HG03280 (cell line): Measurements from ENCODE around the gene AICDA.
A peak's percentile ranks its signal among the peaks of the same experiment; 100 is the strongest.
"Not testable (repeated sequence)": the region's sequence is repeated elsewhere in the genome, so short reads cannot be mapped to it uniquely, and the experiment has no call there.

ENCODE experiments used
- ATAC-seq: cut with Tn5 transposase; IDR thresholded peaks from one replicate; pipeline ENCODE4 v1.9.1; 2021; ENCODE audit warnings: mild to moderate bottlenecking, moderate library complexity; ENCODE audit not compliant: unreplicated experiment

The AICDA gene

DNA sequence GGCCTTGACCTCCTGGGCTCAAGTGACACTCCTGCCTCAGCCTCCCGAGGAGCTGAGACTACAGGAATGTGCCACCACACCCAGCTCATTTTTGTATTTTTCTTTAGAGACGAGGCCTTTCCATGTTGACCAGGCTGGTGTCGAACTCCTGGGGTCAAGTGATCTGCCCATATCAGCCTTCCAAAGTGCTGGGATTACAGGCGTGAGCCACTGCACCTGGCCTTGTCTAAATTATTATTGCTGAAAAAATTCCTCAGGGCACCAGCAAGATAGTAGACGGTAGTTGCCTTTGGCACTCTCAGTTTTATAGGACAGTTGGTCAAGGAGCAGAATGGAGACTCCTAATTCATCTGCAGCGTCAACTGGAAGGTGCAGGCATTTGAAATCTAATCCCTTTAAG, 2.5 kb upstream of the AICDA start:
- ATAC-seq = no peak

DNA sequence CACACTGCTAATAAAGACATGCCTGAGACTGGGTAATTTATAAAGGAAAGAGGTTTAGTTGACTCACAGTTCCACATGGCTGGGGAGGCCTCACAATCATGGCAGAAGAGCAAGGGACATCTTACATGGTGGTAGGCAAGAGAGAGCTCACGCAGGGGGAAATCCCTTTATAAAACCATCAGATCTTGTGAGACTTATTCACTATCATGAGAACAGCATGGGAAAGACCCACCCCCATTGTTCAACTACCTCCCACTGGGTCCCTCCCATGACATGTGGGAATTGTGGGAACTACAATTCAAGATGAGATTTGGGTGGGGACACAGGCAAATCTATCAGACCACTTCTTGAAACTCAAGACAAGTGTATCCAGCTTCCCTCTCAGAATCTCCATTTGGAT, 1.2 kb upstream of the AICDA start:
- ATAC-seq = not testable (repeated sequence)

DNA sequence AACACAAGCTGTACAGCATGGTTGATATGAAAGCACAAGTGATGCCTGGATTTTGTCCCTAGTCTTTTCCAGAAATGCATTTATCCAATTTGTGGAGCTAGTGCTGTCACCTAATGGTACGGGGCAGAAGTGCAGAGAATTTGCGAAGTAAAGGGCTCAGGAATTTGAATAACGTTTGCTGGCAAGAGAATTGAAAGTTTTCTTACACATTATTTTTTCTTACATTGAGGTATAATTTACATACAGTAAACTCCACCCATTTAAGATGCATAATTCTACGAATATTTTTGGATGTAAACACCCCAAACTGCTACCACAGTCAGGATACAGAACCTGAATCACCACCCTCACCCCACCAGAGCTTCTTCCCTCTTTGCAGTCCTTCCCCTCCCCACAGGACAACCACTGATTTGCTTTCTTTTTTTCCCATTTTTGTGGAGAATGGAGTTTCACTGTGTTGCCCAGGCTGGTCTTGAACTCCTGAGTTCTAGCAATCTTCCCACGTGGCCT, 3.5 kb downstream of the AICDA start:
- no peak for ATAC-seq

DNA sequence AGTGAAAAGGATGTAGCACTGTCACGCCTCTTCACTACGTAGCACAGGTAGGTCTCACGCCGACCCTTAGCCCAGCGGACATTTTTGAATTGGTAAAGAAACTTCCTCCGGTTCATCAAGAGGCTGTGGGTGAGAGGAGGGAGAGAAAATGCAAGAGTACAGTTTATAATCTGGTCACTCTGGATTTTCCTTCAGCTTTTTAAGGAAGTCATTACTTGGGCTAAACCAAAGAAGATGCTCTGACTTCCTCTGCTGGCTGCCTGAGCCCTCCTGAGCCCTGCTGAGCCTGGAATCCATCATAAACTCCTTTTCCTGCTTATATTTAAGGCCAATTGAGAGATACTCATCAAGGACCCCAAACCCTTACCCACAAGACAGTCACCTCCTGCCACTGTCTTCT, 5.8 kb downstream of the AICDA start:
- no peak for ATAC-seq

DNA sequence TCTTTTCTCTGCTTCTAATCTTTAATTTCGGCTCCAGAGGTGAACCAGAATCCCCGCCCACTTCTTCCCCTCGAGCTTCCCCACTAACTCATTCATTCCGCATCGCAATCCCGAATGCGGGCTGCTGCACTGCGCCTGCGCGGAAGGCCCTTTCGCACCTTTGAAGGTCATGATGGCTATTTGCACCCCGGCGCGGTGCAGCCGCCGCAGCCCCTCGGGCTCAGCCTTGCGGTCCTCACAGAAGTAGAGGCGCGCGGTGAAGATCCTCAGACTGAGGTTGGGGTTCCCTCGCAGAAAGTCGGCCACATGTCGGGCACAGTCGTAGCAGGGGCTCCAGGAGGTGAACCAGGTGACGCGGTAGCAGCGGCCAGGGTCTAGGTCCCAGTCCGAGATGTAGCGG, 7.6 kb downstream of the AICDA start:
- ATAC-seq = no peak

DNA sequence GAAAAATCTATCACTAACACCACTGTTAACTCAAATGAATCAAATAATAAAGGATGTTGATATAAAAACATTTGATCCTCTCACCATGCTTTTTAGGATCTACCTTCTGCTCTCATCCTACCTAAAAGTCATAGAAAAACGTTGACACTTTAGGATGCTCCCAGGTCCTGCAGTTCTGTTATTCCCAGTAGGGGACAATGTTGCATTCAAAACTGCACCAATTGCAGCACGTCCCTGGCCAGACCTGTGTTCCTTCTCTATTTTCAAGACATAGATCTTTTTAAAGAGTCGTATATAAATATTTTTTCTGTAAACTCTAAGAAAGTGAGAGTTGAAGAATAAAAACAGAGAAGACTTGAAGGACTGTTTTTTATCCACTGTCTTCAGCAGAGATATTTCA, 8.8 kb downstream of the AICDA start:
- ATAC-seq = no peak

DNA sequence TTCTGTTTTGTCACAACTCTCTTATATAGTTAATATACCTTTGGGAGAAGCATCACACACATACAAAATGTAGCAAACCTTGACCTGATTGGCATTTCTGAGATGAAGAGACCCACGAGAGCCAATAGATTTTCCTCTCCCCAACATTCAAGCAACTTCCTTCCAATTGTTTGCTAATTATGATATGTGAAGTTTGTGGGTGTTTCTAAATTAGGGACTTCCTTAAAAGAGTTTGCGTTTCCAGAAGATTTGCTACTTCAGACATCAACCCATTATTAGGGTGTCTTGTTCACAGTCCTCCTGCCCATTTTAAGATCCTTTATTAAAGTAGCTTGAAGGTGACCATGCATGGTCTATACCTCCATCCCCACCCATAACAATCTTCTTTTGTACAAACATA, 9.4 kb downstream of the AICDA start:
- ATAC-seq = no peak

DNA sequence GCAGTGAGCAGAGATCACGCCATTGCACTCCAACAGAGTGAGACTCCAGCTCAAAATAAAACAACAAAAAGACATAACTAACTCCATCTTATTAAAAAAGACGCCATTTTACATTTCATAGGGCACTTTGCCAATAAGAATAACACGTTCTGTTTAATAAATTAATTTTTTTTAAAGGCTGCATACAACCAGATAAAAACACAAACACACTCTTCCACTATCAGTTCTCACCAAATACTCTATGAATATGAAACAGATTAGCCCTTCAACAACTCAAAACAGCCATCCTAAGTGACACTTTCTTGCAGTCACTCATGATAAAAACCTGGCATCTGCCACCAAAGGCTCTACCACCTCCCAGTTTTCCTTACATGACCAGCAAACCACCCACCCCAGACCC, 16.1 kb downstream of the AICDA start:
- no peak for ATAC-seq

DNA sequence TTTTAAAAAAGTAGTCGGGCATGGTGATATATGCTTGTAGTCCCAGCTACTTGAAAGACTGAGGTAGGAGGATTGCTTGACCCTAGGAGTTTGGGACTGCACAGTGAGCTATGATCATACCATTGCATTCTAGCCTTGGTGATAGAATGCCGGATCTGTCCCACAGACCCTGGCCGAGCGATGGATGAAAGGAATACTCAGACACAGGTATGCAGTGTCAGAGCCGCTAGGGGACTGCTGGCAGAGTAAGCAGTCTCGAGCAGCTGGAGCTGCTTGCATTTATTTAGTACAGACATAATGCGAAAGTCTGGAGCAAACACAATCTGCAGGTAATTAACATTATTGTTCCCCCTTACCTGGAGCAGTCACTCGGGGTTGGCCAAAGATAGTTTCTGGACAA, 18.6 kb downstream of the AICDA start:
- no peak for ATAC-seq

DNA sequence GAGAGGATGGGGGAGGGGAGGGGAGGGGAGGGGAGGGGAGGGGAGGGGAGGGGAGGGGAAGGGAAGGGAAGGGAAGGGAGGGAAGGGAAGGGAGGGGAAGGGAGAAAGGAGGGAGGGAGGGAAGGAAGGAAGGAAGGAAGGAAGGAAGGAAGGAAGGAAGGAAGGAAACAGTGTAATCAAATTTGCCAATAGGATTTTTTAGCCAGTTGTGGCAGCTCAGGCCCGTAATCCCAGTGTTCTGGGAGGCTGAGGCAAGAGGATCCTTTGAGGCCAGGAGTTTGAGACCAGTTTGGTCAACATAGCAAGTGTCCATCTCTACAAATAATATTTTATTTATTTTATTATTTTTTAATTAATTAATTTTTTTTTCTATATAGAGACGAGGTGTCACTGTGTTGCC, 19.4 kb downstream of the AICDA start:
- no peak for ATAC-seq

DNA sequence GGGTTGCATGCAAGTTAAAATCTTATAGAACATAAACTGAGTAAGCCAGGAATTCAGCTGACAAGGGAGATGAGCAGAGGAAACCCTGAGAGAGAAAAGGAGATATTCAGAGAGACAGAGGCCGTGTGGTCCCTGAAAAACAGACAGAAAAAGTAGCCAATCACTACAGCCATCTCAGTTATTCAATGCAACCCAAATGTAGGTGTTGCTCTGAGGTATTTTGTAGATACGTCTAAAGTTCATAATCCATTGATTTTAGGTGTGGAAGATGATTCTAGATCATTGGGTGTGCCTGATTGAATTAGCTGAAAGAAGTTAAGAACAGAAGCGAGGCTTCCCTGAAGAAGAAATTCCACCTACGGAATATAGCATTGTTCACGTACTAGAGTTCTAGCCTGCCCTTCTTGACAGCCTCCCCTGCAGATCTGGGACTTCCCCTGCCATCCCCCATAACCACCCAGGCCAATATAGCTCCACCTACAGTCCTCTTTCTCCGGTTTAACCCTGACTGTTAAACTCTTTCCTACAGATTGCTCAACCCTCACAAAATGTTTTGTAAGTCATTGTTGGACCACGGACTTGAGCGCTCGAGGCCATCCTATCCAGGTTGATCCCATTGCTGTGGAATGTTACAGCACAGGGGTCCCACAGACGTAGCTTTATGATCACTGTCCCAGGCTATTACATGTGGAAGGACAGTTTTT, 21.7 kb downstream of the AICDA start:
- ATAC-seq = peak; percentile 78

DNA sequence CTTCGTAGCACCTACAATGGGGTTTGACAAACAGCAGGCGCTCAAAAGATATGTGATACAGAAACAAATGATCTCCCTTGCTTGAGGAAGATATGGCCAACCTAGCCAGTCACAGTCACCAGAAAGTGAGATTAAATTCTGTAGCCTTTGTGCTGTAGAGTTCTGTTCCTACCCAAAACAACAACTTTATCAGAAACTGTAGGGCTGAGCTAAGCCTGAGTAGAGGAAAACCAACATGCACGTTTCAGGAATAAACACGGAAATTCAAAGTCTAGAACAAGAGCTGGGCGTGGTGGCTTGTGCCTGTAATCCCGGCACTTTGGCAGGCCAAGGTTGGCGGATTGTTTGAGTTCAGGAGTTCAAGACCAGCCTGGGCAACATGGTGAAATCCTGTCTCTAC, 23.0 kb downstream of the AICDA start:
- no peak for ATAC-seq

DNA sequence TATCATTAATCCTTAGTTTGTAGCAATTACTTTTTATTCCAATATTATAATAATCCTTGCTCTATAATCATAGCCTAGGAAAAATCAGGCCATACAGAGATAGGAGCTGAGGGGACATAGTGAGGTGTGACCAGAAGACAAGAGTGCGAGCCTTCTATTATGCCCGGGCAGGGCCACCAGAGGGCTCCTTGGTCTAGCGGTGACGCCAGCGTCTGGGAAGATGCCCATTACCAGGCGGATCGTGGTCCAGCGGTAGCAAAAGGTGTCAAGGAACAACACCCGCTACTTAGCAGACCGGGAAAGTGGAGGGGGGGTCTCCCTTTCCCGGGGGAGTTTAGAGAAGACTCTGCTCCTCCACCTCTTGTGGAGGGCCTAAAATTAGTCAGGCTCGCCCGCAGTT, 28.2 kb downstream of the AICDA start:
- ATAC-seq = not testable (repeated sequence)

DNA sequence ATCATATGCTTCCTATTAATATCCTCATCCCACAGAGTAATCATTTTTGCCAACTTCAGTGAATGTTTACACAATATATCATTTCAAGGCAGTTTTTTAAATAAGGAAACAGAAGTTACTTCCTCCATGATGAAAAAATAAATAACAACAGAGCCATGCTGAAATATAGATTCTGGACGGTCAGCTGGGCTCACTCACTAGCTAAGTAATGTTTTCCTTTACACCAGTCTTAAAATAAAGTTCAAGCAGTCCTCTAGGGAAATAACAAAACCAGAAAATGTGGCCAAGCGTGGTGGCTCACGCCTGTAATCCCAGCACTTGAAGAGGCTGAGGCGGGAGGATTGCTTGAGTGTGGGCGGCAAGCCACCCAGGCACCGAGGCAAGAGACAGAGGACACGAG, 28.7 kb downstream of the AICDA start:
- no peak for ATAC-seq

DNA sequence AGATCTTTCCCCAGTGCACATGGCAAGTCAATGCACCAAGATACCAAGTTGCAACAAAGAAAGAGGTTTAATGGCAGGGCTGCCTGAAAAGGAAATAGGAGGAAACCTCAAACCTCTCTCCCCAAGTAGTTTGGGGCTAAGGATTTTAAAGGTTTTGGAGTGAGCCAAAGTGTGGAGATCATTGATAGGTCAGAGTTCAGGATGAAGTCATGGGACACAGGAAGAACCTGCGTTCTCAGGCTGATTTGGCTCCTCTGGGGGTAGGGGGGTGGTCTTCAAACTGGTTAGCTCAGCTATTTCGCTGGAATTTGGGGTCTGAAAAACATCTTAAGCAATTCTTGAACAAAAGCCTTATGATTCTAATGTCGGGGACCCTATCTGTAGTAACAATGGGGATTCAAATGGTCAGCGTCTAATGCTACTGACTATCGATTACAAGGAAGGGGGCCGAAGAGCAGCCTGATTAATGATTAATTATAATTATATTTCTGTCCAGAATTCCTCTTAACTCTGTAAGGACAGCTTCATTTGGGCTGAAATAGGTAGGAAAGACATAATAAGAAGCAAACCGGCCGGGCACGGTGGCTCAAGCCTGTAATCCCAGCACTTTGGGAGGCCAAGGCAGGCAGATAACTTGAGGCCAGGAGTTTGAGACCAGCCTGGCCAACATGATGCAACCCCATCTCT, 31.4 kb downstream of the AICDA start:
- no peak for ATAC-seq

DNA sequence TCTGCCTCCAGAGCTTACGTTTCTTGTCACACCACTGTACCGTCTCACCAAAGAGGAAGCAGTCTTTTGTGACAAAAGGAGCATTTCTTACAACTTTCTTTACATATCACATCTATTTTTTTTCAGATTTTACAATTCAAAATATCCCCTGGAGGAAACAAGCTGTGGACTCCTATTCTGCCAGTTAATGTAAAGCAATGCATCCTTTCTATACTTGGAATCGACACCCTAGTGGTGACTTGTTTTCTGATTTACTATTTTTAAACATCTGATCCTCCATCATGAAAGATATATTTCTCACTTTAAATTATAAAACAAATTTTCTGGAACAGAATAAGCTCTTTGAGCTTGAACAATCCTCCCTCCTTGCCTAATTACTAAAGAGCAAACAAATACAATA, 34.8 kb downstream of the AICDA start:
- ATAC-seq = no peak

DNA sequence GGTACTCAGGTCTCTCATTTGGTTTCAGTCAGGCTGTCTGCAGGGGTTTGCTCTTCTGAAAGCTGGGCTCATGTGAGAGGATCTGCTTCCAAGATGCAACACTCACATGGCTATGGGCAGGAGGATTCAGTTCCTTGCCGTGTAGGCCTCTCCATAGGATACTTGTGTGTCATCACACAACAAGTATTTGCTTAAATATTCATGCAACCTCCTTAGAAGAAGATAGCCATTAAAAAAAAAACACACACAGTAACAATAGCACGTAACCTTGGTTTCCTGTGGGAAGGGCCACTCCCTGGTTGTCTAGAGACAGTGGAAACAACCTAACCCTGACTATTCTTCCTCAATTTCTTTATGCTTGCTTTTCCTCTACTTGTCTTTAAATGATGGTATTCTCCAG, 40.2 kb downstream of the AICDA start:
- no peak for ATAC-seq

DNA sequence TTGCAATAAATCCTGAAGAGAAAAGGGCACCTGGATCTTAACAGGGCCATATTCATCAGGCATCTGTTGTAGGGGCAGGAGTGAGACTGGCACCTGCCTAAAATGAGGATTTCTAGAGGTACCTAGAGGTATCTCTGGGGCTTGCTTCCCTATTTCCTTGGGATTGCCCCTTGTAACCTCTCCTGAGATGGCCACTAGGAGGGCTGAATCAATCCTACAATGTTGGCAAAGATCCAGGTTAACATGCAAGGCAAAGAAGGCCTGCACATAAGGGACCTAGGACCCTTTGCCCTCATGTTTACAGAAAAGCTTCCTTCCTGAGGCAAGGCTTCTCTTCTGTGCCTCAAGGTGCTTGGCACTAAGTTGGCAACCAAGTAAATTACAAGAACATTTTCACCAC, 46.1 kb downstream of the AICDA start:
- ATAC-seq = no peak

DNA sequence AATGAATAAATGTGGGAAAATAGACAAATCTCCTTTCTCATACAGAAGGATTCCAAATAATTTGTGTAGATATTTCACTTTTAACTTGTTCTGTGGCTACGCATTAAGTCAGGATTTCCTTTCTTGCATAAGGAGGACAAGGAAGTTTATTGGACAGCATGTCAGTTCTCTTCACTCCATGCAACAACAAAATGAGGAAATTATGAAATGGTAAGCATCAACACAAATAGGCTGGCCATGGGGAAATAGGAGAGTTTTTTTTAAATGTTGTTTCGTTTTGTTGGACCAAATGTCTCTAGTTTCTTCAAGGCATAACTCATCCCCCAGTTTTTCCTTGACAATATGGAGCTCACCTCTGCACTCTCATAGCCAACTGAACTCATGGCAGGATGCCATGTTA, 46.6 kb downstream of the AICDA start:
- ATAC-seq = not testable (repeated sequence)

DNA sequence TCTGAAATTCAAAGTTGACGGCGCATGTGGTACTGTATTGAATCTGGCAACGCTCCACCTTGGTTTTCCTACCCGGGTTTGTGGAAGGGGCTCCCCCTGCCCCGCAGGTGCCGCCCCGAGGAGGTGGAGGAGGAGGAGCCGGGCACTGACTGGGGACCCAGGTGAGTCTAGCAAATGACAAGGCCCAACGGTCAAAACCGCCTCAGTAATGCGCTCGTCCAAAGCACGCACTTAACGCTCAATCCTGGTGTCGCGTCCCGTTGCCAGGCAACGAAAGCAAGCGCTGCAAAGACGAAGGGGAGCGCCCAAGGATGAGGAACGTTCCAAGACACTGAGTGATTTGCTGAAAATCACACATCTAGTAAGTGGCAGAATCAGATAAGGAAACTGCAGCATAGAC, 48.0 kb downstream of the AICDA start:
- ATAC-seq = no peak

DNA sequence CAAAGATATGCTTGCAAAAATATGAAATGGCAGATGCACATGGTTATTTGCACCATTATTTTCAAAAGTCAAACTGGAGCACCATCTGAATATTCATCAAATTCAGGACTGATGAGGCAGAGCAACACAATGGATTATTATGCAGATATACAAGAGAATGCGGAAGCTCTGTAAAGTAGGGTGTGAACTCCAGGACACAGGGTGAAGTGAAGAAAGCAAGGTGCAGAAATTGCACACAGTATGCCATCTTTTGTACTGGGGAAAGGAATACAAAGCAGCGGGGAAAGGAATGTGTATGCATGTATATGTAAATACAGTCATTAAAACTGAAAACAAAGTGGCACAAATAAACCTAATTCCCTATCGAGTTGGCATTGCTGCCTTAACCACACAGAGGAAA, 49.3 kb downstream of the AICDA start:
- no peak for ATAC-seq

DNA sequence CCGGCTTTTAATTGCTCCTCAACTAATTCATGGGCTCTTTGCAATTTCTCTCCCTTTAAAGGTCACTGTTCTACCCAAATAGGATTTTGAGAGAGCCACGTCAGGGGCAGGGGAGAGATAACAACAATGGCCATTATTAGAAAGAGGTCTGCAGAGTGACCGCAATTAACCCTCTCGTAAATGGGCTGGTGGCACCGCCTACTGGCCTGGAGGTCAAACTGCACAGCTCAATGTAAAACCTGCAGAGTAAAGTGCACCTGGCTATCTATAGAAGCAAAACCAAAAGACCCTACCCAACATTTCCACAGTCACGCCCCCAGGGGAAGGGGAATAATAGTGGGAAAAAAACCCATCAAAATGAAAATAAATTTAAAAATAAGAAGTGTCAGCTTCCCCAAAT, 50.3 kb downstream of the AICDA start:
- no peak for ATAC-seq

DNA sequence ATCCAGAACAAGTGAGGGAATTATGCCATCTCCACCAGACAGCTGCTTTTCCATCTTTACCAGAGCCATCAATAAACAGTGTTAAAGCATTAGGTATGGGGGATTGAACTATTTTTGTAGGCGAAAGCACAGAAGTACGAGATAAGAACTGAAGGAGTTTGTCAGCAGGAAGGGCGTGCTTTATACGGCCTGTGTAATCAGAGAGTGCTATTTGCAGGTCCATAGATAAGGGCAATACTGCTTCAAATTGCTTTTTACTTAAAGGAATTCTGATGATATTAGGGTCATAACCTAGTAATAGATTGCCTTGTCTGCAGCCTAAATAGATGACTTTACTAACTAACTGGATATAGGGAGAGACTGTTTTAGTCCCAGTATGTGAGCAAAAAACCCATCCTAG, 51.6 kb downstream of the AICDA start:
- ATAC-seq = no peak
